GM08714 (cell line): Measurements from ENCODE around the gene CLMN.
"Not testable (repeated sequence)": the region's sequence is repeated elsewhere in the genome, so short reads cannot be mapped to it uniquely, and the experiment has no call there.

Experiments used
- H3K4me3 ChIP-seq: fragments of 200-500 bp; sonication (Bioruptor generic); 2 replicates; pipeline ENCODE4 v1.5.1; 2014; ENCODE audit warnings: mild to moderate bottlenecking, low read length, inconsistent platforms
- ZNF274 ChIP-seq: IDR thresholded peaks from 2 replicates; pipeline ENCODE4 v1.6.1; 2012; ENCODE audit warnings: mild to moderate bottlenecking, low read depth, low read length

Gene CLMN

GRCh38 chr14:95207475-95208233, 112.1 kb downstream of the CLMN start:
- no peak for TF ChIP-seq ZNF274
- H3K4me3 ChIP-seq: no peak overlapping the region

- H3K4me3 ChIP-seq: no peak overlapping the region
- TF ChIP-seq ZNF274: no peak
Measured at GRCh38 chr14:95206534-95206933, 113.2 kb downstream of the CLMN start.

- TF ChIP-seq ZNF274: no peak
- no peak overlapping the region for H3K4me3 ChIP-seq
Measured at GRCh38 chr14:95204705-95205104, 115.0 kb downstream of the CLMN start.

GRCh38 chr14:95201745-95202144, 118.0 kb downstream of the CLMN start:
- H3K4me3 ChIP-seq: not testable (repeated sequence)

GRCh38 chr14:95200404-95200803, 119.3 kb downstream of the CLMN start:
- H3K4me3 ChIP-seq: no peak overlapping the region
- no peak for TF ChIP-seq ZNF274

- TF ChIP-seq ZNF274: no peak
- no peak overlapping the region for H3K4me3 ChIP-seq
Measured at GRCh38 chr14:95199298-95199983, 120.3 kb downstream of the CLMN start.

GRCh38 chr14:95198320-95198719, 121.4 kb downstream of the CLMN start:
- TF ChIP-seq ZNF274: no peak
- no peak overlapping the region for H3K4me3 ChIP-seq

GRCh38 chr14:95197551-95197950, 122.2 kb downstream of the CLMN start:
- no peak overlapping the region for H3K4me3 ChIP-seq
- TF ChIP-seq ZNF274: no peak

- H3K4me3 ChIP-seq: no peak overlapping the region
- TF ChIP-seq ZNF274: no peak
Measured at GRCh38 chr14:95196826-95197545, 122.7 kb downstream of the CLMN start.

- no peak for TF ChIP-seq ZNF274
- no peak overlapping the region for H3K4me3 ChIP-seq
Measured at GRCh38 chr14:95196268-95196667, 123.4 kb downstream of the CLMN start.

GRCh38 chr14:95195031-95195430, 124.7 kb downstream of the CLMN start:
- no peak for TF ChIP-seq ZNF274
- no peak overlapping the region for H3K4me3 ChIP-seq

GRCh38 chr14:95193081-95193480, 126.6 kb downstream of the CLMN start:
- no peak for TF ChIP-seq ZNF274
- no peak overlapping the region for H3K4me3 ChIP-seq

GRCh38 chr14:95192311-95192710, 127.4 kb downstream of the CLMN start:
- no peak for TF ChIP-seq ZNF274
- H3K4me3 ChIP-seq: no peak overlapping the region

- TF ChIP-seq ZNF274: no peak
- H3K4me3 ChIP-seq: no peak overlapping the region
Measured at GRCh38 chr14:95191445-95192199, 128.1 kb downstream of the CLMN start.
